GM12878 (cell line): Measurements from ENCODE around the gene SBNO1. TPM values are rescaled to one million over a fixed set of nuclear protein-coding genes. Genes with fewer than 3 reads are reported as not detected.

Source experiments
- GATAD2B ChIP-seq: fragments of 450-650 bp; conservative IDR thresholded peaks from 2 replicates; pipeline ENCODE4 v1.6.1; 2017; ENCODE audit warnings: low read depth, mild to moderate bottlenecking, moderate library complexity
- RAD21 ChIP-seq: IDR thresholded peaks from 2 replicates; pipeline ENCODE4 v1.6.1; 2011; ENCODE audit warnings: mild to moderate bottlenecking, low read depth, low read length, moderate library complexity; ENCODE audit not compliant: insufficient read depth
- SREBF2 ChIP-seq: IDR thresholded peaks from 2 replicates; pipeline ENCODE4 v1.6.1; 2012; ENCODE audit warnings: mild to moderate bottlenecking, low read length
- TARDBP ChIP-seq: IDR thresholded peaks from 2 replicates; pipeline ENCODE4 v1.6.1; 2016; ENCODE audit warnings: borderline replicate concordance
- polyA plus RNA-seq, 11 experiments: library from polyadenylated mRNA; depleted of rRNA in 4 of 11; unstranded in 6 of 11; stranded (reverse) in 5 of 11; fragments of >200 nt; fragmentation: Nextera tagmentation in 4 of 11; fragmentation: Illumina TruSeq in 1 of 11; extraction: Ambion mirVana in 4 of 11; extraction: Trizol in 1 of 11; gene quantifications; 1 replicate in 1 of 11; 2 replicates in 10 of 11; pipeline versions ENCODE4 v1.2.1 to v1.2.3, GENCODE V29; 2011 to 2016; ENCODE audit warnings: inconsistent platforms in 2 of 11, missing spikeins in 2 of 11, low read depth in 1 of 11
- total RNA-seq, 4 experiments: library from RNA; depleted of rRNA in 3 of 4; stranded (reverse); fragments of >200 nt in 3 of 4; fragmentation: Illumina TruSeq in 1 of 4; extraction: Trizol in 1 of 4; gene quantifications; 2 replicates each; pipeline versions ENCODE4 v1.2.1 to v1.2.3, GENCODE V29; 2013 to 2021
- TF ChIP-seq, protein P1 (sequence below): fragments of 450-650 bp; formaldehyde crosslinking; IDR thresholded peaks from 2 replicates; pipeline ENCODE4 v1.4.0; 2020; ENCODE audit warnings: mild to moderate bottlenecking, moderate library complexity
- TF ChIP-seq, protein P2 (sequence below): IDR thresholded peaks from 2 replicates; pipeline ENCODE4 v1.6.1; 2012; ENCODE audit warnings: low read depth, low read length, improper control_type of control experiment
- TF ChIP-seq, protein P3 (sequence below): IDR thresholded peaks from 2 replicates; pipeline ENCODE4 v1.6.1; 2011; ENCODE audit warnings: borderline replicate concordance, low read depth, mild to moderate bottlenecking, moderate library complexity, mixed read lengths, low read length; ENCODE audit not compliant: insufficient read depth; ENCODE audit errors: extremely low read length

The SBNO1 gene
- total and polyA plus RNA-seq, 10 of the 15 experiments (the other 5 are each of a cell fraction or from before 2014, with no cell fraction given), result 7.5 to 39.7 (median 20.9) TPM

DNA sequence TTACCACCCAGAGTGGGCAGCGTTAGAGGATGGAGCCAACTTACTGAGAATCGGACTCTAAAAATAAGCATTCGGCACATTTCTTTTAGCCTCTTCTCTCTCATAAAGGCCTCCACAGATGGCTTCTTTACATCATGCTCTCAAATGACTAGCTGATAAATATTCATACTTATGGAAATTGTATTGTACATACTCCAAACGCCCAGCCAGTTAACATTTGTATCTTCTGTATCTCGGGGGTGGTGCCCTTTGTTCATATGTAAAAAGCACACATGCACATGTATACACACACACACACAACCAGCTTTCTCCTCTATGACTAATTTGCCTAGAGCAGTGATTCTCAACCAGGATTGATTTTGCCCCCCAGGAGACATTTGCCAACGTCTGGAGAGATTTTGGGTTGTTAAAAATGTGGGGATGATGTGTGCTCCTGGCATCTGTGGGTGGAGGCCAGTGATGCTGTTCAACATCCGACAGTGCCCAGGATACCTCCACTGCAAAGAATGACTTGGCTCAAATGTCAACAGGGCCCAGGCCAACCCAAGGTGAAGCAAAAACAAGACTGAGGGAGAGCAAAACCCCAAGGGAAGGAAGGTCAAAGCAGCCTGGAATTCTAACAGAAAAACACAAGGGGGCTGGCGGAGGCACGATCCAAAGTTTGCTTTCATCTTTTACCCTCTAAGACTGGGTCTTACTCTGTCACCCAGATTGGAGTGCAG is 77.8 kb downstream of the SBNO1 start (continued):
- TF ChIP-seq, protein P1, sequence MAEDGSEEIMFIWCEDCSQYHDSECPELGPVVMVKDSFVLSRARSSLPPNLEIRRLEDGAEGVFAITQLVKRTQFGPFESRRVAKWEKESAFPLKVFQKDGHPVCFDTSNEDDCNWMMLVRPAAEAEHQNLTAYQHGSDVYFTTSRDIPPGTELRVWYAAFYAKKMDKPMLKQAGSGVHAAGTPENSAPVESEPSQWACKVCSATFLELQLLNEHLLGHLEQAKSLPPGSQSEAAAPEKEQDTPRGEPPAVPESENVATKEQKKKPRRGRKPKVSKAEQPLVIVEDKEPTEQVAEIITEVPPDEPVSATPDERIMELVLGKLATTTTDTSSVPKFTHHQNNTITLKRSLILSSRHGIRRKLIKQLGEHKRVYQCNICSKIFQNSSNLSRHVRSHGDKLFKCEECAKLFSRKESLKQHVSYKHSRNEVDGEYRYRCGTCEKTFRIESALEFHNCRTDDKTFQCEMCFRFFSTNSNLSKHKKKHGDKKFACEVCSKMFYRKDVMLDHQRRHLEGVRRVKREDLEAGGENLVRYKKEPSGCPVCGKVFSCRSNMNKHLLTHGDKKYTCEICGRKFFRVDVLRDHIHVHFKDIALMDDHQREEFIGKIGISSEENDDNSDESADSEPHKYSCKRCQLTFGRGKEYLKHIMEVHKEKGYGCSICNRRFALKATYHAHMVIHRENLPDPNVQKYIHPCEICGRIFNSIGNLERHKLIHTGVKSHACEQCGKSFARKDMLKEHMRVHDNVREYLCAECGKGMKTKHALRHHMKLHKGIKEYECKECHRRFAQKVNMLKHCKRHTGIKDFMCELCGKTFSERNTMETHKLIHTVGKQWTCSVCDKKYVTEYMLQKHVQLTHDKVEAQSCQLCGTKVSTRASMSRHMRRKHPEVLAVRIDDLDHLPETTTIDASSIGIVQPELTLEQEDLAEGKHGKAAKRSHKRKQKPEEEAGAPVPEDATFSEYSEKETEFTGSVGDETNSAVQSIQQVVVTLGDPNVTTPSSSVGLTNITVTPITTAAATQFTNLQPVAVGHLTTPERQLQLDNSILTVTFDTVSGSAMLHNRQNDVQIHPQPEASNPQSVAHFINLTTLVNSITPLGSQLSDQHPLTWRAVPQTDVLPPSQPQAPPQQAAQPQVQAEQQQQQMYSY (CRISPR knock-in tag), result no peak
- no peak for TF ChIP-seq GATAD2B
- TF ChIP-seq TARDBP, result no peak
- TF ChIP-seq, protein P2, sequence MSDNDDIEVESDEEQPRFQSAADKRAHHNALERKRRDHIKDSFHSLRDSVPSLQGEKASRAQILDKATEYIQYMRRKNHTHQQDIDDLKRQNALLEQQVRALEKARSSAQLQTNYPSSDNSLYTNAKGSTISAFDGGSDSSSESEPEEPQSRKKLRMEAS, result no peak
- TF ChIP-seq, protein P3, sequence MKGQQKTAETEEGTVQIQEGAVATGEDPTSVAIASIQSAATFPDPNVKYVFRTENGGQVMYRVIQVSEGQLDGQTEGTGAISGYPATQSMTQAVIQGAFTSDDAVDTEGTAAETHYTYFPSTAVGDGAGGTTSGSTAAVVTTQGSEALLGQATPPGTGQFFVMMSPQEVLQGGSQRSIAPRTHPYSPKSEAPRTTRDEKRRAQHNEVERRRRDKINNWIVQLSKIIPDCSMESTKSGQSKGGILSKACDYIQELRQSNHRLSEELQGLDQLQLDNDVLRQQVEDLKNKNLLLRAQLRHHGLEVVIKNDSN, result no peak
- no peak for TF ChIP-seq RAD21
- no peak for TF ChIP-seq SREBF2
